ENCODE measurements around the gene TRIM24. TPM values are rescaled to one million over a fixed set of nuclear protein-coding genes. Genes with fewer than 3 reads are reported as not detected.

TRIM24 gene
- polyA plus RNA-seq, 3 donors: 3.5 to 8.9 (median 6.0) TPM

DNA sequence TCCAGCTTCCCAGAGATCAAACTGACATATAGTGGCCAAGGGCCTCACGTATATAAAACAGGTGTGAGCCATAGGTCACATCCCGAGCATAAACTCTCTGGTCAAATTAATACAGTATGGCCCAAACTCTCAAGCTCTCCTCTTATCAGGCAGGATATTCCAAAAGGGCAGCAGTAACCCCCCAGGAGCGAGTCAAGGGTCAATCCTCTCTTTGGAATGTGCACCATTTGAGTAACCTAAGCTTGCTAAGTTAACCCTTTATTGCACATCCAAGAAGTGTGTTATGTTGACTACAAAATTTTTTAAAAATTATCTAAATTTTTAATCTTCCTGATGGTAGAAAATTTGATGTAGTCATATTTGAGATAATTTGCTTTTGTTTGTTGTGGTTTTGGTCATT, 4.5 kb upstream of the TRIM24 start:
- no peak overlapping the region for H3K4me3 ChIP-seq (replicated peaks in 1 of 3; ENCODE audit: low read depth in 2 of 3, low read length in 3 of 3)
- H2AFZ ChIP-seq (ENCODE audit: insufficient read depth, low read depth, low read length, poor library complexity, severe bottlenecking): no peak overlapping the region
- no peaks in the 10 kb centered on the region for H4K20me1 ChIP-seq (ENCODE audit: insufficient read depth, low read length)
- no peak for DNase-seq
- H3K9me3 ChIP-seq (replicated peaks in 1 of 2; ENCODE audit: control insufficient read depth in 1 of 2, insufficient read depth in 1 of 2, low read length in 2 of 2): no peaks in the 10 kb centered on the region
- H3K4me1 ChIP-seq (ENCODE audit: control insufficient read depth in 1 of 2, insufficient read depth in 2 of 2, low read length in 2 of 2): peaks cover 4 to 5% of the 10 kb centered on the region in 2 donors
- Mint-ChIP-seq H3K27ac (no peak overlapping the region), H3K36me3 (no peaks in the 10 kb centered on the region), H3K4me1 (peaks cover 9% of the 10 kb centered on the region), H3K9me3 (peaks cover 0 to 14% (median 6%) of the 10 kb centered on the region in 7 donors), H3K27me3 (ENCODE audit: low read depth in 3 of 3) (peaks cover 0 to 4% (median 0%) of the 10 kb centered on the region in 3 donors), H3K4me3 (no peak overlapping the region)
- H3K27ac ChIP-seq (ENCODE audit: low read depth in 1 of 2, low read length in 2 of 2): no peak overlapping the region
- H3K36me3 ChIP-seq (replicated peaks in 1 of 2; ENCODE audit: control insufficient read depth in 1 of 2, insufficient read depth in 2 of 2, low read length in 2 of 2): no peaks in the 10 kb centered on the region
- H3K27me3 ChIP-seq (ENCODE audit: control insufficient read depth in 2 of 2, insufficient read depth in 2 of 2, low read length in 2 of 2): no peaks in the 10 kb centered on the region
- H3K4me2 ChIP-seq (replicated peaks; ENCODE audit: extremely low read depth, low read length, poor library complexity, severe bottlenecking): no peak overlapping the region
- WGBS (ENCODE audit: insufficient coverage): 93% methylated on average over 2 of the region's 3 CpGs
- H3K9ac ChIP-seq (ENCODE audit: insufficient read depth, low read length, poor library complexity, severe bottlenecking): no peak overlapping the region
- H3K79me2 ChIP-seq (ENCODE audit: insufficient read depth, low read length): peaks cover 1% of the 10 kb centered on the region
- intact Hi-C loops (cut with micrococcal nuclease): no loop called here
- TF ChIP-seq, protein P1, sequence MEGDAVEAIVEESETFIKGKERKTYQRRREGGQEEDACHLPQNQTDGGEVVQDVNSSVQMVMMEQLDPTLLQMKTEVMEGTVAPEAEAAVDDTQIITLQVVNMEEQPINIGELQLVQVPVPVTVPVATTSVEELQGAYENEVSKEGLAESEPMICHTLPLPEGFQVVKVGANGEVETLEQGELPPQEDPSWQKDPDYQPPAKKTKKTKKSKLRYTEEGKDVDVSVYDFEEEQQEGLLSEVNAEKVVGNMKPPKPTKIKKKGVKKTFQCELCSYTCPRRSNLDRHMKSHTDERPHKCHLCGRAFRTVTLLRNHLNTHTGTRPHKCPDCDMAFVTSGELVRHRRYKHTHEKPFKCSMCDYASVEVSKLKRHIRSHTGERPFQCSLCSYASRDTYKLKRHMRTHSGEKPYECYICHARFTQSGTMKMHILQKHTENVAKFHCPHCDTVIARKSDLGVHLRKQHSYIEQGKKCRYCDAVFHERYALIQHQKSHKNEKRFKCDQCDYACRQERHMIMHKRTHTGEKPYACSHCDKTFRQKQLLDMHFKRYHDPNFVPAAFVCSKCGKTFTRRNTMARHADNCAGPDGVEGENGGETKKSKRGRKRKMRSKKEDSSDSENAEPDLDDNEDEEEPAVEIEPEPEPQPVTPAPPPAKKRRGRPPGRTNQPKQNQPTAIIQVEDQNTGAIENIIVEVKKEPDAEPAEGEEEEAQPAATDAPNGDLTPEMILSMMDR (IDR thresholded peaks at IDR 0.05): no peak

DNA sequence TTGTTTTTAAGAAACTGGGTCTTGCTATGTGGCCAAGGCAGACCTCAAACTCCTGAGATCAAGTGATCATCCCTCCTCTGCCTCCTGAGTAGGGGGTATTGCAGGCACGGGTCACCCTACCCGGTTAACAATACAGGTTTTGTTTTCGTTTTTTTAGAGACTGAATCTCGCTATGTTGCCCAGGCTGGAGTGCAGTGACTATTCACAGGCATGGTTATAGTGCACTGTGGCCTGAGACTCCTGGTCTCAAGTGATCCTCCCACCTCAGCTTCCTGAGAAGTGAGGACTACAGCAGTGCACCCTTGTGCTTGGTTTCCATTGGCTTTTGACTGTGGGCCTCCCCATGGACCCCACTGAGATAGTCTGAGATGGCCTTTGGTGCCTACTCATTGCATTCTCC, 3.8 kb upstream of the TRIM24 start:
- Mint-ChIP-seq H3K27me3 (ENCODE audit: low read depth in 3 of 3) (peaks cover 0 to 4% (median 0%) of the 10 kb centered on the region in 3 donors), H3K27ac (no peak overlapping the region)

More for the DNA sequence above, 3.8 kb upstream of the TRIM24 start:
- no peaks in the 10 kb centered on the region for H3K9me3 ChIP-seq (replicated peaks in 1 of 2; ENCODE audit: control insufficient read depth in 1 of 2, insufficient read depth in 1 of 2, low read length in 2 of 2)
- no peak overlapping the region for H3K27ac ChIP-seq (ENCODE audit: low read depth in 1 of 2, low read length in 2 of 2)
- DNase-seq: no peak
- peaks cover 7% of the 10 kb centered on the region for H3K79me2 ChIP-seq (ENCODE audit: insufficient read depth, low read length)
- peaks cover 4 to 6% of the 10 kb centered on the region in 2 donors for H3K4me1 ChIP-seq (ENCODE audit: control insufficient read depth in 1 of 2, insufficient read depth in 2 of 2, low read length in 2 of 2)
- TF ChIP-seq, protein P1 (IDR thresholded peaks at IDR 0.05): no peak
- H4K20me1 ChIP-seq (ENCODE audit: insufficient read depth, low read length): peaks cover 2% of the 10 kb centered on the region
- Mint-ChIP-seq H3K9me3 (peaks cover 0 to 14% (median 6%) of the 10 kb centered on the region in 7 donors), H3K4me3 (no peak overlapping the region), H3K4me1 (peaks cover 11% of the 10 kb centered on the region), H3K36me3 (no peaks in the 10 kb centered on the region)
- intact Hi-C loops (cut with micrococcal nuclease): no loop called here
- no peak overlapping the region for H3K9ac ChIP-seq (ENCODE audit: insufficient read depth, low read length, poor library complexity, severe bottlenecking)
- WGBS (ENCODE audit: insufficient coverage): 100% methylated on average over 4 of the region's 4 CpGs
- no peak overlapping the region for H3K4me2 ChIP-seq (replicated peaks; ENCODE audit: extremely low read depth, low read length, poor library complexity, severe bottlenecking)
- no peak overlapping the region for H2AFZ ChIP-seq (ENCODE audit: insufficient read depth, low read depth, low read length, poor library complexity, severe bottlenecking)
- H3K4me3 ChIP-seq (replicated peaks in 1 of 3; ENCODE audit: low read depth in 2 of 3, low read length in 3 of 3): no peak overlapping the region
- no peaks in the 10 kb centered on the region for H3K27me3 ChIP-seq (ENCODE audit: control insufficient read depth in 2 of 2, insufficient read depth in 2 of 2, low read length in 2 of 2)
- H3K36me3 ChIP-seq (replicated peaks in 1 of 2; ENCODE audit: control insufficient read depth in 1 of 2, insufficient read depth in 2 of 2, low read length in 2 of 2): no peaks in the 10 kb centered on the region

Measured in CD14-positive monocyte (primary cell).